HepG2 (cell line): ENCODE data around the gene QKI. TPM values are rescaled to one million over a fixed set of nuclear protein-coding genes. Genes with fewer than 3 reads are reported as not detected.

Experiments
- ATAC-seq: fragments of 200-7000 bp; cut with Tn5 transposase; 3 replicates; pipeline ENCODE4 v1.9.1; 2020; ENCODE audit warnings: mild to moderate bottlenecking, moderate library complexity
- BruUV-seq: library from RNA; stranded (reverse); fragments of 400-500 nt; replicated peaks from 2 replicates; lab custom pipeline; 2021; lab: Mats Ljungman, UMichigan
- CTCF ChIA-PET: fragments of 300-600 bp; formaldehyde crosslinking; extraction: SDS; loops from one replicate; lab custom pipeline; 2021; ENCODE audit warnings: low total read pairs, inconsistent platforms, low intra/inter-chr PET ratio; lab: Yijun Ruan, JAX
- POLR2A ChIA-PET: fragments of 350-600 bp; sonication (Branson Sonifier 250); formaldehyde crosslinking; loops from one replicate; lab custom pipeline; 2020; ENCODE audit warnings: antibody characterized with exemption, inconsistent platforms; lab: Yijun Ruan, JAX
- DNase-seq: peaks from one replicate; pipeline ENCODE4 v3.0.0-alpha.2; 2015; ENCODE audit warnings: low spot score
- FAIRE-seq: peaks from 3 replicates; lab custom pipeline; 2011; peaks lifted over from hg19 to GRCh38; lab: Jason Lieb, UNC
- H2AFZ ChIP-seq: one replicate; pipeline ENCODE4 v1.6.1; 2011; ENCODE audit warnings: low read length, inconsistent platforms
- H3K27ac ChIP-seq: fragments of 300-600 bp; 3 replicates; pipeline ENCODE4 v1.8.0; 2011; ENCODE audit warnings: mixed run types, mild to moderate bottlenecking, mixed read lengths, low read length, inconsistent platforms; ENCODE audit not compliant: insufficient read depth; ENCODE audit errors: extremely low read length
- H3K27me3 ChIP-seq, 2 experiments: fragments of 200-600 bp in 1 of 2; 2 replicates in 1 of 2; 3 replicates in 1 of 2; pipeline versions ENCODE4 v1.6.0 to v1.8.0; 2011; ENCODE audit warnings: low read length in 2 of 2, mild to moderate bottlenecking in 2 of 2, moderate library complexity in 2 of 2, inconsistent platforms in 1 of 2; ENCODE audit not compliant: insufficient read depth in 2 of 2, control insufficient read depth in 1 of 2
- H3K36me3 ChIP-seq, 2 experiments: fragments of 200-600 bp in 1 of 2; replicated peaks in 1 of 2; 2 replicates in 1 of 2; 3 replicates in 1 of 2; pipeline versions ENCODE4 v1.5.1 to v1.8.0; 2011; ENCODE audit warnings: low read length in 2 of 2, inconsistent platforms in 1 of 2; ENCODE audit not compliant: insufficient read depth in 2 of 2, control insufficient read depth in 1 of 2
- H3K4me1 ChIP-seq: 2 replicates; pipeline ENCODE4 v1.5.1; 2012; ENCODE audit warnings: low read length, inconsistent platforms; ENCODE audit not compliant: insufficient read depth
- H3K4me2 ChIP-seq: 2 replicates; pipeline ENCODE4 v1.6.0; 2011; ENCODE audit warnings: low read depth, low read length, inconsistent platforms
- H3K4me3 ChIP-seq, 3 experiments: fragments of 200-600 bp in 1 of 3; sonication (generic), shearing (Covaris generic) in 1 of 3; replicated peaks in 1 of 3; 2 replicates each; pipeline ENCODE4 v1.5.1; 2011 to 2016; ENCODE audit warnings: low read length in 3 of 3, inconsistent platforms in 2 of 3, low read depth in 2 of 3, mild to moderate bottlenecking in 2 of 3, control low read depth in 1 of 3, mixed read lengths in 1 of 3; ENCODE audit not compliant: insufficient read depth in 1 of 3
- H3K79me2 ChIP-seq: one replicate; pipeline ENCODE4 v1.6.1; 2011; ENCODE audit warnings: low read length, inconsistent platforms; ENCODE audit not compliant: insufficient read depth
- H3K9ac ChIP-seq: 2 replicates; pipeline ENCODE4 v1.6.0; 2011; ENCODE audit warnings: mild to moderate bottlenecking, low read depth, low read length, inconsistent platforms; ENCODE audit not compliant: insufficient read depth
- H3K9me3 ChIP-seq: 2 replicates; pipeline ENCODE4 v1.5.1; 2012; ENCODE audit warnings: mild to moderate bottlenecking, low read length
- H4K20me1 ChIP-seq: 2 replicates; pipeline ENCODE4 v1.6.0; 2011; ENCODE audit warnings: inconsistent platforms, mild to moderate bottlenecking, low read length, moderate library complexity; ENCODE audit not compliant: insufficient read depth
- BORCS8-MEF2B ChIP-seq: sonication (generic); formaldehyde crosslinking; IDR thresholded peaks from 2 replicates; pipeline ENCODE4 v1.8.0; 2022; ENCODE audit warnings: mild to moderate bottlenecking, missing genetic modification reagents
- FOSL2 ChIP-seq: sonication (generic); formaldehyde crosslinking; IDR thresholded peaks from 2 replicates; pipeline ENCODE4 v1.4.0; 2020; ENCODE audit warnings: missing genetic modification reagents
- JUND ChIP-seq: sonication (generic); formaldehyde crosslinking; IDR thresholded peaks from 2 replicates; pipeline ENCODE4 v1.8.0; 2022; ENCODE audit warnings: mild to moderate bottlenecking, missing genetic modification reagents
- KAT7 ChIP-seq: IDR thresholded peaks from 2 replicates; pipeline ENCODE4 v1.6.1; 2018; ENCODE audit warnings: borderline replicate concordance, missing compliant biosample characterization
- KLF16 ChIP-seq, 2 experiments: sonication (generic) in 1 of 2; formaldehyde crosslinking in 1 of 2; IDR thresholded peaks; 2 replicates each; pipeline versions ENCODE4 v1.6.1 to v1.8.0; 2016 to 2023; ENCODE audit warnings: missing genetic modification reagents in 2 of 2, missing compliant biosample characterization in 1 of 2
- NFATC3 ChIP-seq: sonication (generic); formaldehyde crosslinking; IDR thresholded peaks from 2 replicates; pipeline ENCODE4 v1.5.1; 2020; ENCODE audit warnings: mild to moderate bottlenecking, missing genetic modification reagents
- NKX3-1 ChIP-seq: sonication (generic); formaldehyde crosslinking; IDR thresholded peaks from 2 replicates; pipeline ENCODE4 v1.5.0; 2020; ENCODE audit warnings: missing genetic modification reagents
- NONO ChIP-seq, 2 experiments: fragments of 450-650 bp in 1 of 2; sonication (generic) in 1 of 2; formaldehyde crosslinking in 1 of 2; IDR thresholded peaks in 1 of 2; conservative IDR thresholded peaks in 1 of 2; 2 replicates each; pipeline versions ENCODE4 v1.6.1 to v1.8.0; 2017 to 2022; ENCODE audit warnings: mild to moderate bottlenecking in 1 of 2, missing genetic modification reagents in 1 of 2, moderate library complexity in 1 of 2
- SRSF4 ChIP-seq: fragments of 200-400 bp; formaldehyde crosslinking; IDR thresholded peaks from one replicate; pipeline ENCODE4 v1.6.1; 2018; ENCODE audit warnings: mild to moderate bottlenecking, low read depth, low read length, moderate library complexity; ENCODE audit not compliant: poor library complexity, severe bottlenecking
- TP53 ChIP-seq: sonication (generic); formaldehyde crosslinking; conservative IDR thresholded peaks from 2 replicates; pipeline ENCODE4 v1.4.0; 2020; ENCODE audit warnings: missing genetic modification reagents
- ZFX ChIP-seq: sonication (generic); formaldehyde crosslinking; IDR thresholded peaks from 2 replicates; pipeline ENCODE4 v1.4.0; 2020; ENCODE audit warnings: mild to moderate bottlenecking, low read depth, missing genetic modification reagents, moderate library complexity
- ZMYM4 ChIP-seq: sonication (generic); formaldehyde crosslinking; IDR thresholded peaks from 2 replicates; pipeline ENCODE4 v1.8.1; 2023; ENCODE audit warnings: mild to moderate bottlenecking, missing genetic modification reagents
- ZNF276 ChIP-seq: sonication (generic); formaldehyde crosslinking; IDR thresholded peaks from 2 replicates; pipeline ENCODE4 v1.4.0; 2020; ENCODE audit warnings: mild to moderate bottlenecking, low read depth, missing genetic modification reagents
- ZNF710 ChIP-seq: sonication (generic); formaldehyde crosslinking; IDR thresholded peaks from 2 replicates; pipeline ENCODE4 v1.5.0; 2020; ENCODE audit warnings: mild to moderate bottlenecking, missing genetic modification reagents, borderline replicate concordance
- ZNF768 ChIP-seq: sonication (generic); formaldehyde crosslinking; IDR thresholded peaks from 2 replicates; pipeline ENCODE4 v1.4.0; 2020; ENCODE audit warnings: missing genetic modification reagents
- ZNF816 ChIP-seq: sonication (generic); formaldehyde crosslinking; IDR thresholded peaks from 2 replicates; pipeline ENCODE4 v1.8.0; 2022; ENCODE audit warnings: missing genetic modification reagents, mild to moderate bottlenecking, borderline replicate concordance
- ZSCAN30 ChIP-seq: sonication (generic); formaldehyde crosslinking; IDR thresholded peaks from 2 replicates; pipeline ENCODE4 v1.5.0; 2020; ENCODE audit warnings: mild to moderate bottlenecking, missing genetic modification reagents
- WGBS: methylation state at CpG from one replicate; pipeline ENCODE4 v1.1.6; 2017; ENCODE audit warnings: low lambda C conversion rate; 5-methylcytosine and 5-hydroxymethylcytosine counted together
- in situ Hi-C: cut with HindIII; loops from 2 replicates; pipeline ENCODE4 v1.10.0; 2017; ENCODE audit warnings: low pct_unique_long_range_greater_than_20kb; ENCODE audit not compliant: extremely low pct_ligation_motif_present
- intact Hi-C: fragments of 100-400 bp; cut with micrococcal nuclease; formaldehyde crosslinking; loops from one replicate; pipeline ENCODE4 v1.10.0; 2022; ENCODE audit not compliant: unreplicated experiment
- polyA plus RNA-seq, 8 experiments: library from polyadenylated mRNA; depleted of rRNA in 3 of 8; stranded (reverse) in 7 of 8; unstranded in 1 of 8; fragments of >200 nt; fragmentation: Illumina TruSeq in 4 of 8; extraction: Trizol in 4 of 8; gene quantifications; 2 replicates each; pipeline versions ENCODE4 v1.2.1 to v1.2.3, GENCODE V29; 2011 to 2016; ENCODE audit warnings: low read depth in 4 of 8, missing spikeins in 1 of 8, mixed read lengths in 1 of 8; ENCODE audit not compliant: insufficient read depth in 1 of 8
- total RNA-seq, 5 experiments: library from RNA; depleted of rRNA; stranded (reverse); fragments of >200 nt; fragmentation: Illumina TruSeq; extraction: Trizol; gene quantifications; 2 replicates each; pipeline ENCODE4 v1.2.3, GENCODE V29; 2016; ENCODE audit warnings: low read depth in 1 of 5
- TF ChIP-seq, protein P1 (sequence below): sonication (generic); formaldehyde crosslinking; IDR thresholded peaks from 2 replicates; pipeline ENCODE4 v1.4.0; 2020; ENCODE audit warnings: missing genetic modification reagents
- TF ChIP-seq, protein P2 (sequence below): sonication (generic); formaldehyde crosslinking; IDR thresholded peaks from 2 replicates; pipeline ENCODE4 v1.4.0; 2020; ENCODE audit warnings: missing genetic modification reagents

Gene QKI
- total and polyA plus RNA-seq, 2 of the 13 experiments (the other 11 are each of a cell fraction or from before 2014, with no cell fraction given), result 136 to 137 TPM

GRCh38 chr6:163373240-163373639 is 41.3 kb upstream of the QKI start:
- Histone ChIP-seq H4K20me1 (no peaks in the 10 kb centered on the region), H3K4me3 (no peak overlapping the region), H3K9ac (no peak overlapping the region), H3K4me1 (peaks cover 11% of the 10 kb centered on the region; the same call in 1 of the 2 replicates), H3K9me3 (no peaks in the 10 kb centered on the region), H2AFZ (no peak overlapping the region), H3K27ac (no peak overlapping the region), H3K36me3 (no peaks in the 10 kb centered on the region), H3K27me3 (peaks cover 2 to 51% of the 10 kb centered on the region in 2 experiments; a peak in 3 of 5 replicates), H3K4me2 (no peak overlapping the region), H3K79me2 (no peaks in the 10 kb centered on the region)
- no peak for FAIRE-seq
- ChIA-PET POLR2A (no interaction called here), CTCF (no interaction called here)
- DNase-seq, result no peak
- no TSS peak for BruUV-seq
- intact Hi-C loops, result no loop called here
- in situ Hi-C loops, result no loop called here
- peak; percentile 81 for ATAC-seq
- WGBS, result 31% methylated on average over 6 of the region's 9 CpGs
- TF ChIP-seq ZFX (CRISPR knock-in tag) (0 out of 2 replicates have a peak, but pooled peaks have one; percentile 17), JUND (CRISPR knock-in tag) (no peak), KAT7 (CRISPR knock-in tag) (no peak), NFATC3 (no peak), KLF16 (CRISPR knock-in tag; IDR thresholded peaks at IDR 0.05) (no peak), ZNF768 (CRISPR knock-in tag) (0 out of 2 replicates have a peak, but pooled peaks have one; percentile 29), ZNF710 (CRISPR knock-in tag) (no peak), ZMYM4 (CRISPR knock-in tag) (no peak), NONO (IDR thresholded peaks at IDR 0.05) (no peak), NONO (CRISPR knock-in tag; conservative IDR thresholded peaks at IDR 0.05) (no peak), NKX3-1 (no peak), TP53 (CRISPR knock-in tag) (no peak), SRSF4 (no peak), ZNF276 (no peak), ZSCAN30 (no peak), FOSL2 (CRISPR knock-in tag) (peak; percentile 17; the same call in 1 of the 2 replicates), ZNF816 (no peak), BORCS8-MEF2B (CRISPR knock-in tag) (no peak)
- TF ChIP-seq, protein P1, sequence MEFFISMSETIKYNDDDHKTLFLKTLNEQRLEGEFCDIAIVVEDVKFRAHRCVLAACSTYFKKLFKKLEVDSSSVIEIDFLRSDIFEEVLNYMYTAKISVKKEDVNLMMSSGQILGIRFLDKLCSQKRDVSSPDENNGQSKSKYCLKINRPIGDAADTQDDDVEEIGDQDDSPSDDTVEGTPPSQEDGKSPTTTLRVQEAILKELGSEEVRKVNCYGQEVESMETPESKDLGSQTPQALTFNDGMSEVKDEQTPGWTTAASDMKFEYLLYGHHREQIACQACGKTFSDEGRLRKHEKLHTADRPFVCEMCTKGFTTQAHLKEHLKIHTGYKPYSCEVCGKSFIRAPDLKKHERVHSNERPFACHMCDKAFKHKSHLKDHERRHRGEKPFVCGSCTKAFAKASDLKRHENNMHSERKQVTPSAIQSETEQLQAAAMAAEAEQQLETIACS, result no peak
- TF ChIP-seq, protein P2, sequence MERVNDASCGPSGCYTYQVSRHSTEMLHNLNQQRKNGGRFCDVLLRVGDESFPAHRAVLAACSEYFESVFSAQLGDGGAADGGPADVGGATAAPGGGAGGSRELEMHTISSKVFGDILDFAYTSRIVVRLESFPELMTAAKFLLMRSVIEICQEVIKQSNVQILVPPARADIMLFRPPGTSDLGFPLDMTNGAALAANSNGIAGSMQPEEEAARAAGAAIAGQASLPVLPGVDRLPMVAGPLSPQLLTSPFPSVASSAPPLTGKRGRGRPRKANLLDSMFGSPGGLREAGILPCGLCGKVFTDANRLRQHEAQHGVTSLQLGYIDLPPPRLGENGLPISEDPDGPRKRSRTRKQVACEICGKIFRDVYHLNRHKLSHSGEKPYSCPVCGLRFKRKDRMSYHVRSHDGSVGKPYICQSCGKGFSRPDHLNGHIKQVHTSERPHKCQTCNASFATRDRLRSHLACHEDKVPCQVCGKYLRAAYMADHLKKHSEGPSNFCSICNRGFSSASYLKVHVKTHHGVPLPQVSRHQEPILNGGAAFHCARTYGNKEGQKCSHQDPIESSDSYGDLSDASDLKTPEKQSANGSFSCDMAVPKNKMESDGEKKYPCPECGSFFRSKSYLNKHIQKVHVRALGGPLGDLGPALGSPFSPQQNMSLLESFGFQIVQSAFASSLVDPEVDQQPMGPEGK (CRISPR knock-in tag), result no peak
